CD4-positive, alpha-beta T cell treated with Interleukin-4 for 4 hours (primary cell): ENCODE results near the gene PARVG.
A peak's percentile ranks its signal among the peaks of the same experiment; 100 is the strongest.

Experiments used
- DNase-seq: peaks from one replicate; pipeline ENCODE4 v3.0.0-alpha.2; 2020

PARVG gene

GRCh38 chr22:44180706-44181032 is at the start of gene PARVG:
Gene PARVG, plus strand, starts transcription at chr22:44180925. Its CDS starts 2,405 bp downstream, at chr22:44183330.
- peak; percentile 61 for DNase-seq

GRCh38 chr22:44131412-44131811 is 49.3 kb upstream of the PARVG start:
- no peak for DNase-seq

GRCh38 chr22:44131989-44132685 is 48.6 kb upstream of the PARVG start:
- DNase-seq, result no peak

- DNase-seq, result no peak
Measured at GRCh38 chr22:44132724-44133123, 48.0 kb upstream of the PARVG start.

- DNase-seq, result no peak
Measured at GRCh38 chr22:44133161-44133560, 47.6 kb upstream of the PARVG start.

- DNase-seq, result no peak
Measured at GRCh38 chr22:44133901-44134571, 46.7 kb upstream of the PARVG start.

- DNase-seq, result no peak
Measured at GRCh38 chr22:44136112-44136511, 44.6 kb upstream of the PARVG start.

- no peak for DNase-seq
Measured at GRCh38 chr22:44136786-44137185, 43.9 kb upstream of the PARVG start.

GRCh38 chr22:44137415-44137814 is 43.3 kb upstream of the PARVG start:
- DNase-seq, result no peak

GRCh38 chr22:44139773-44140172 is 41.0 kb upstream of the PARVG start:
- DNase-seq, result no peak

- no peak for DNase-seq
Measured at GRCh38 chr22:44142421-44143104, 38.2 kb upstream of the PARVG start.

GRCh38 chr22:44143105-44143474 is 37.6 kb upstream of the PARVG start:
- no peak for DNase-seq

- no peak for DNase-seq
Measured at GRCh38 chr22:44143579-44143978, 37.1 kb upstream of the PARVG start.

- DNase-seq, result no peak
Measured at GRCh38 chr22:44144046-44144569, 36.6 kb upstream of the PARVG start.

GRCh38 chr22:44145544-44145943 is 35.2 kb upstream of the PARVG start:
- no peak for DNase-seq

- DNase-seq, result no peak
Measured at GRCh38 chr22:44146088-44146861, 34.5 kb upstream of the PARVG start.

GRCh38 chr22:44147008-44147645 is 33.6 kb upstream of the PARVG start:
- DNase-seq, result no peak

- no peak for DNase-seq
Measured at GRCh38 chr22:44147821-44148574, 32.7 kb upstream of the PARVG start.

GRCh38 chr22:44151676-44152075 is 29.0 kb upstream of the PARVG start:
- DNase-seq, result no peak

GRCh38 chr22:44153710-44154109 is 27.0 kb upstream of the PARVG start:
- DNase-seq, result no peak

GRCh38 chr22:44154436-44154942 is 26.2 kb upstream of the PARVG start:
- DNase-seq, result peak; percentile 24

GRCh38 chr22:44155115-44155514 is 25.6 kb upstream of the PARVG start:
- no peak for DNase-seq
